Progenitor cell of endocrine pancreas (in vitro differentiated cells): Measurements from ENCODE around the gene GABRA6. TPM values are rescaled to one million over a fixed set of nuclear protein-coding genes. Genes with fewer than 3 reads are reported as not detected.

Experiments
- DNase-seq: peaks from one replicate; pipeline ENCODE4 v3.0.0; 2021; ENCODE audit warnings: low spot score; ENCODE audit not compliant: unreplicated experiment
- H3K27ac Mint-ChIP-seq: 2 replicates; pipeline ENCODE4 v1.8.0; 2021; ENCODE audit warnings: mild to moderate bottlenecking, moderate library complexity, mixed read lengths
- H3K27me3 Mint-ChIP-seq: 2 replicates; pipeline ENCODE4 v1.8.0; 2021; ENCODE audit warnings: mixed read lengths
- H3K36me3 Mint-ChIP-seq: 2 replicates; pipeline ENCODE4 v1.8.0; 2022; ENCODE audit warnings: mixed read lengths; ENCODE audit not compliant: insufficient read depth
- H3K4me1 Mint-ChIP-seq: 2 replicates; pipeline ENCODE4 v1.8.0; 2021; ENCODE audit warnings: low read depth, mixed read lengths
- H3K4me3 Mint-ChIP-seq: 2 replicates; pipeline ENCODE4 v1.8.0; 2021; ENCODE audit warnings: low read depth, mild to moderate bottlenecking, moderate library complexity, mixed read lengths
- H3K9me3 Mint-ChIP-seq: 2 replicates; pipeline ENCODE4 v1.8.0; 2021; ENCODE audit warnings: low read depth, mixed read lengths
- CTCF ChIP-seq: fragments of 200-600 bp; sonication (generic); IDR thresholded peaks from one replicate; pipeline ENCODE4 v1.5.0; 2021; ENCODE audit warnings: antibody characterized with exemption, mild to moderate bottlenecking; ENCODE audit not compliant: unreplicated experiment
- total RNA-seq: library from RNA; stranded (reverse); gene quantifications from 2 replicates; pipeline ENCODE4 v1.2.1, GENCODE V29; 2021

Gene GABRA6
- total RNA-seq, 1 donor from 2014 or later: not detected

- Mint-ChIP-seq H3K9me3 (no peaks in the 10 kb centered on the region), H3K4me3 (no peak overlapping the region), H3K27ac (no peak overlapping the region), H3K36me3 (no peaks in the 10 kb centered on the region), H3K4me1 (no peaks in the 10 kb centered on the region), H3K27me3 (no peaks in the 10 kb centered on the region)
- DNase-seq: no peak
- no peak for TF ChIP-seq CTCF
Observed at GRCh38 chr5:161663431-161663830, 22.1 kb upstream of the GABRA6 start.

GRCh38 chr5:161676103-161676502, 9.4 kb upstream of the GABRA6 start:
- H3K36me3 Mint-ChIP-seq: no peaks in the 10 kb centered on the region
- TF ChIP-seq CTCF: peak; percentile 65
- no peak for DNase-seq
- no peaks in the 10 kb centered on the region for H3K4me1 Mint-ChIP-seq
- no peaks in the 10 kb centered on the region for H3K9me3 Mint-ChIP-seq
- H3K4me3 Mint-ChIP-seq: no peak overlapping the region
- no peak overlapping the region for H3K27ac Mint-ChIP-seq
- H3K27me3 Mint-ChIP-seq: no peaks in the 10 kb centered on the region

- no peaks in the 10 kb centered on the region for H3K36me3 Mint-ChIP-seq
- no peak overlapping the region for H3K27ac Mint-ChIP-seq
- no peaks in the 10 kb centered on the region for H3K9me3 Mint-ChIP-seq
- TF ChIP-seq CTCF: no peak
- H3K27me3 Mint-ChIP-seq: peaks cover 3% of the 10 kb centered on the region
- no peak for DNase-seq
- no peaks in the 10 kb centered on the region for H3K4me1 Mint-ChIP-seq
- no peak overlapping the region for H3K4me3 Mint-ChIP-seq
Observed at GRCh38 chr5:161686149-161686548, 628 bp downstream of the GABRA6 start.

GRCh38 chr5:161686881-161687280, 1.4 kb downstream of the GABRA6 start:
- peaks cover 3% of the 10 kb centered on the region for H3K27me3 Mint-ChIP-seq
- no peak overlapping the region for H3K27ac Mint-ChIP-seq
- no peak for DNase-seq
- no peaks in the 10 kb centered on the region for H3K9me3 Mint-ChIP-seq
- TF ChIP-seq CTCF: no peak
- no peak overlapping the region for H3K4me3 Mint-ChIP-seq
- H3K4me1 Mint-ChIP-seq: no peaks in the 10 kb centered on the region
- no peaks in the 10 kb centered on the region for H3K36me3 Mint-ChIP-seq

- Mint-ChIP-seq H3K9me3 (no peaks in the 10 kb centered on the region), H3K27ac (no peak overlapping the region), H3K4me1 (no peaks in the 10 kb centered on the region), H3K27me3 (peaks cover 3% of the 10 kb centered on the region), H3K36me3 (no peaks in the 10 kb centered on the region), H3K4me3 (no peak overlapping the region)
- DNase-seq: no peak
- TF ChIP-seq CTCF: no peak
Observed at GRCh38 chr5:161687316-161687715, 1.8 kb downstream of the GABRA6 start.
